ENCODE data around the gene METTL22.

The METTL22 gene

GRCh38 chr16:8607214-8607613, 14.3 kb upstream of the METTL22 start:
- in situ Hi-C loops (cut with HindIII; ENCODE audit: low sequenced_read_pairs) = loop anchor here (5.0 kb wide), 1 partner anchor 40 kb away; no protein-coding TSS in a partner anchor
- TF ChIP-seq CTCF (IDR thresholded peaks at IDR 0.05; ENCODE audit: low read depth, low read length, missing control alignments) = no peak

GRCh38 chr16:8611122-8611521, 10.4 kb upstream of the METTL22 start:
- H3K4me3 ChIP-seq (ENCODE audit: low read depth, low read length) = no peak overlapping the region
- no peak for TF ChIP-seq CTCF (IDR thresholded peaks at IDR 0.05; ENCODE audit: low read depth, low read length, missing control alignments)
- no peak for DNase-seq (ENCODE audit: low read depth)
- in situ Hi-C loops (cut with HindIII; ENCODE audit: low sequenced_read_pairs) = no loop called here

More at GRCh38 chr16:8607214-8607613, 14.3 kb upstream of the METTL22 start:
- no peak for DNase-seq (ENCODE audit: low read depth)
- H3K4me3 ChIP-seq (ENCODE audit: low read depth, low read length) = no peak overlapping the region

- TF ChIP-seq CTCF (IDR thresholded peaks at IDR 0.05; ENCODE audit: low read depth, low read length, missing control alignments) = no peak
- no peak for DNase-seq (ENCODE audit: low read depth)
- in situ Hi-C loops (cut with HindIII; ENCODE audit: low sequenced_read_pairs) = no loop called here
- H3K4me3 ChIP-seq (ENCODE audit: low read depth, low read length) = no peak overlapping the region
Observed at GRCh38 chr16:8611886-8612600, 9.5 kb upstream of the METTL22 start.

GRCh38 chr16:8614435-8615029, 7.0 kb upstream of the METTL22 start:
- no peak for TF ChIP-seq CTCF (IDR thresholded peaks at IDR 0.05; ENCODE audit: low read depth, low read length, missing control alignments)
- no peak for DNase-seq (ENCODE audit: low read depth)
- no peak overlapping the region for H3K4me3 ChIP-seq (ENCODE audit: low read depth, low read length)
- in situ Hi-C loops (cut with HindIII; ENCODE audit: low sequenced_read_pairs) = no loop called here

- no peak overlapping the region for H3K4me3 ChIP-seq (ENCODE audit: low read depth, low read length)
- no peak for DNase-seq (ENCODE audit: low read depth)
- no peak for TF ChIP-seq CTCF (IDR thresholded peaks at IDR 0.05; ENCODE audit: low read depth, low read length, missing control alignments)
- in situ Hi-C loops (cut with HindIII; ENCODE audit: low sequenced_read_pairs) = no loop called here
Observed at GRCh38 chr16:8619671-8620370, 1.7 kb upstream of the METTL22 start.

GRCh38 chr16:8620535-8620934, 963 bp upstream of the METTL22 start:
- in situ Hi-C loops (cut with HindIII; ENCODE audit: low sequenced_read_pairs) = no loop called here
- no peak overlapping the region for H3K4me3 ChIP-seq (ENCODE audit: low read depth, low read length)
- no peak for TF ChIP-seq CTCF (IDR thresholded peaks at IDR 0.05; ENCODE audit: low read depth, low read length, missing control alignments)
- no peak for DNase-seq (ENCODE audit: low read depth)

Measured in astrocyte of the cerebellum (primary cell).